Measurements from ENCODE around the gene MINDY4. TPM values are rescaled to one million over a fixed set of nuclear protein-coding genes. Genes with fewer than 3 reads are reported as not detected.
A peak's percentile ranks its signal among the peaks of the same experiment; 100 is the strongest.

The MINDY4 gene
- total RNA-seq, 1 donor from 2014 or later, result 5.3 TPM

DNA sequence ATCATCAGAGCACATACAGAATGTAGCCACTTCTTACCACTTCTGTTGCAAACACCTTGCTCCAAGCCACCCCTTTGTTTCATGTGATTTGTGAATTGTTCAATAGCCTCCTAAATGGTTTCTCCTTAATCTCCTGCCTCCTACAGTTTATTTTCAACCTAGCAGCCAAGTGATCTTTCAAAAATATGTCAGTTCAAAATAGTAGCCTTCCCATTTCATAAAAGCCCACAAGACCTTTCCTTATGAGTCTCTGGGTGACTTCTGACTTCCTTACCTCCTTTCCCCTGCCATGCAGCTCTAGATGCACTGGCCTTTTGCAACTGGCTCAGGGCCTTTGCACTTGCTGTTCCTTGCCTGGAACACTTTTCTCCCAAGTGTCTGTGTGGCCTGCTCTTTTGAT is 4.8 kb downstream of the MINDY4 start:
- DNase-seq, result no peak

DNA sequence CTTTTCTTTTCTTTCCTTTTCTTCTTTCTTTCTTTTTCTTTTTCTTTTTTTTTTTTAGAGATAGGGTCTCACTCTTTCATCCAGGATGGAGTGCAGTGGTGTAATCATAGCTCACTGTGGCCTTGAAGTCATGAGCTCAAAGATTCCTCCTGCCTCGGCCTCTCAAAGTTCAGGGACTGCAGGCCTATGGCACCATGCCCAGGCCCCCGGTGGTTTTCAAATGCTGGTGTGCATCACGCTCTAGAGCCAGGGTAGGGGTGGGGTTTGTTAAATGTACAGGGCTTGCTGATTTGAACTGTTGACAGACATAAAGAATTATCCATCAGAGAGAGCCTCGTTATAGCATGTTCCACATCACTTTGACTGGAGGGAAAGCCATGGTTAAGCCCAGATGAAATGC is 5.8 kb downstream of the MINDY4 start:
- no peak for DNase-seq

DNA sequence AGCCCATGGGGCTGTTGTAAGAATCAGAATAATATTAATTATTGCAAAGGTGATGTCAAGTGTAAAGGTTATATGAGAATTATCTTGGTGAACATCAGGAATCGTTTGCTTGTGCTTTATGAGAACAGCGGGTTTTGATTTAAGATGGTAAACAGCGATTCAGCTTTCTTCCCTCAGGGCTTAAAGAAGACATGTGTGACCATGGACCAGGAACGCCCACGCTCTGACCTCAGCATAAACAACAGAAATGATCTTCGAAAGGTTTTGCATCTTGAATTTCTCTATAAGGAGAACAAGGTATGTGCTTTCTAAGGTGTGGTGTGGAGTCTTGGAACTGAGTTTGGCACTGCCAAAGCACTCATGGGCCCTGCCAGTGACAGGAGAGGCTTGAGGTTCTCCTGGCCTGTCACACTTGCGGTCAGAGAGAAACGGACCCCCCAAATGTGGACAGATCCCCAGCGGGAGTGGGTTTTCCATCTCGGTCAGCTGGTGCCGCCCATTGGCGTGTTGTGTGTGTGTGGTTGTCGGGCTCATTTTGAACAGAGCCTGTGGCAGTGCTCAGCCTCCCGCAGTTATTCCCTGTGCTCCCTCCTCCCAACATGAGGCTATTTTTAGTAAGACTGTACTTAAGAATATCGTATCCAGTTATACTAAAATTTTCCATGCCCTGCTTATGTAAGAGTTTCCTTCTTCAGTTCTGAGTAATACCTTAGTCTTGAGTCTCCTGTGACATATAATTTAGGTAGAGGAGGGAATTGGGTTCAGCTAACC is 7.2 kb downstream of the MINDY4 start:
- DNase-seq, result peak; percentile 61

DNA sequence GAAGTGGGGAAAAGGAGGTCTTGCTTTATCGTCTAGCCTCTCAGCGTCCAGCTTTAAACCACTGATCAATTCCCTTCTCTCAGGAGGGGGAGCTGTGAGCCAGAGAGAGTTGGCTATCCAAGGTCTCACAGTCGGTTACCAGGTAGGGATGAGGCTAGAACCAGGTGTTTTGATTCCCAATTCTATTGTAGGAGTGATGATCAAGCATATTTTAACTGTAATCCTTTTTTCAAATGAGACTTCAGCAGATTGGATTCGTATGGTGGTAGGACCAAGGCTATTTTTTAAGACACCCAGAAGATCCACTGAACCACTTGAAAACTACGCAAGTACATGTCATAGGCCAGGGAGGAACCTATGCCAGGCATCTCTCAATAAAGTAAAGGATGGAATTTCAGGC is 8.4 kb downstream of the MINDY4 start:
- DNase-seq, result no peak

DNA sequence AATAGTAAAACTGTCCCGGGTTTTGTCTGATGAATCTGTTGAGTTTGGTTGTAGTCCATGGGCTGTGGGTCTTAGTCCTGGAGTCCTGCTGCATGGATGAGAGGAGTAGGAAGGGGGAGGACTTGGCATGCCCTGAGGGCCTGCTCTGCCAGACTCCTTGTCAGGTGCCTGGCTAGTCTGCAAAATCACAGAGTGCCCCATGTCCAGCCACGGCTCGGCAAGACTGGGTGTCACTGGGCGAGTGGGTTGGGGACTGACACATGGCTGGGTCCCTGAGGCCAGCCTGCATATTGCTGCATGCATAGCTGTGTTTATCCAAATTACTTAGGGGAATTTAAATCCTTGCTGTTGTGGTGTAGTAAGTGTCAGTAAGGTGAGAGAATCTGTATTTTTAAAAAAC is 9.7 kb downstream of the MINDY4 start:
- no peak for DNase-seq

DNA sequence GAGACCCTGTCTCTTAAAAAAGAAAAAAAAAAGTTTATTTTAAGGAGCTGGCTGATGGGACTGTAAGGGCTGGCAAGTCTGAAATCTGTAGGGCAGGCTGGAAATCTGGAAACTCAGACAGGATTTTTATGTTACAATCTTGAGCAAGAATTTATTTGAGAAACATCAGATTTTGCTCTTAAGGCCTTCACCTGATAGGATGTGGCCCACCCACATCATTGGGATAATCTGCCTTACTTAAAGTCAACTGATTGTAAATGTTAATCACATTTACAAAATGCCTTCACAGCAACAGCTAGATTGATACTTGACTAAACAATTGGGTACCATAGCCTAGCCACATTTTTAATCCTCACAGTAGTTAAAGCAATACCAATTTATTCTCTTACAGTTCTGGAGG is 11.5 kb downstream of the MINDY4 start:
- no peak for DNase-seq

DNA sequence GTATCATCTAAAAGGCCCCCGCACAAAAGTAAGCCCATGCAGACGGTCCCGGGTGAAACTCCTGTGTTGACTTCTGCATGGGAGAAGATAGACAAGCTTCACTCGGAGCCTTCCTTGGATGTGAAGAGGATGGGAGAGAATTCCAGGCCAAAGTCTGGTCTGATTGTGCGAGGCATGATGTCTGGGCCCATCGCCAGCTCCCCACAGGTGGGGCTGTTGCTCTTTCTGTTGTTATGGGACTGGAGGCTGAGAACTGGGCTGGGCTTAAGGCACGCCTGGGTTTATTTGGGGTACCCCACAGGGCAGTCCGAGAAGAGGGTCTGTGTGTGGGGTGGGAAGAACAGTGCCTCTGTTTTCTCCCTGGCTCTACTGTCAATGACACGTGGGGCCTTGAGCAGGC is 14.6 kb downstream of the MINDY4 start:
- no peak for DNase-seq

DNA sequence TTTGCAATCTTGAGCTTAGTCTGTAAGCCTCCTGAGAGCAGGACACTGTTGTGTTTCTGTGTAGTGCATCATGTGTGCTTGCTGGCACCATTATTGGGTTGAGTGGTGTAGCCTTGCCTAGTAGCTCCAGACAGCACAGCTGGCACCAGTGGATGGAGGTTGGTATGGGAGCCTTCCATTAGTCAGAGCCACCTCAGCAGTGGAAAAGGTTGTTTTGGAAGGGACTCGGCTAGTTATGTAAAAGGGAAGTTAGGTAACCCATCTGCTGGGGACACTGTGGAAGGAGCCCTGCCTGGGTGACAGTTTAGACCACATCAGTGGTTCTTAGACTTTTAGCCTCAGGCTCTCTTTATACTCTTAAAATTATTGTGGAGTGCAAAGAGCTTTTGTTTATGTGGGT is 16.3 kb downstream of the MINDY4 start:
- no peak for DNase-seq

DNA sequence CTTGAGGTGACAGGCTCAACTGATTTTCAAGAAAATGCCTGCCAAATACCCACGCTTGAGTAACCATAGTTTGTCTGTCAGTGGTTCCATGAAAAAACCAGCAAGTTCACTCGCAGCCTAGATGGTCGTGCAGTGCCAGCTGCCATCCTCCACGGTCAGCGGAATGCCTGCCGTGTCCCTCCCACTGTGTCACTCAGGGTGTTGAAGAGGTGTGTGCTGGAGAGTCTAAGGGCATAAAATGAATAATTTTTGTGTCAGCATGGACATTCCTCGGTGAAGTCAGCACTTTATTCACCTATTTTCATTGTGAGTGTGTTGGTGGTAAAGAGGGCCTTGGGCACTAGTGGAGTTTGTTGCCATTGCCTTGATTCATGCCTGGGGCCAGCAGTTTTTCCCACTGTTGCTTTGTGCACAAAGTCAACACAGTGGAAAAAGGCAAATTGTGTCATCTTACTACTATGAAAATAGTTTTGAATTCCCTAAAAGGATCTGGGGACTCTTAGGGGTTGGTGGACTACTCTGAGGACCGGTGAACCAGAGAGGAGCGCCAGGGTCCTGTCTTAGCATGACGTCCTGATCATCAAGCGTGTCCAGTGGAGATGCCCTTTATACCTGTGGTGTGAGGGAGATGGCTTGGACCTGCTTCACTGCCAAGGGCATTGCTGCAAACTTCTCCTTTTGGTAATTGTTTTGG is 17.6 kb downstream of the MINDY4 start:
- no peak for DNase-seq

DNA sequence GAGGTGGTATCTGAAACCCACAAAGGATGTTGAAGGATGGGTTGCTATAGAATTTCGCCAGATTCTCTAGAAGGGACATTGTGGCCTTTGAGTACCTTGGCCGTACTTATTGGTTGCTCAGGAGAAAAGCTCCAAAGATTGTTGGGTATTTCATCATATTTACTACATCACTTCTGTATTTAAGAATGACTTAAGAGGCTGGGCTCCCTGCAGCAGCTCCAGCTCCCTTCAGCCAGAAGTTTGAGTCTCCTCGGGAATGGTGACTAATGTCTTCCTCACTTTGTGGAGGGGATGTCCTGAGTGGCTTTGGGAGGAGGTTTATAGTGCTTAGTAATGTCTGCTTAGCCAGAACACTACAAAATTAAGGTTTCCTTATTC is 18.1 kb downstream of the MINDY4 start:
- no peak for DNase-seq

DNA sequence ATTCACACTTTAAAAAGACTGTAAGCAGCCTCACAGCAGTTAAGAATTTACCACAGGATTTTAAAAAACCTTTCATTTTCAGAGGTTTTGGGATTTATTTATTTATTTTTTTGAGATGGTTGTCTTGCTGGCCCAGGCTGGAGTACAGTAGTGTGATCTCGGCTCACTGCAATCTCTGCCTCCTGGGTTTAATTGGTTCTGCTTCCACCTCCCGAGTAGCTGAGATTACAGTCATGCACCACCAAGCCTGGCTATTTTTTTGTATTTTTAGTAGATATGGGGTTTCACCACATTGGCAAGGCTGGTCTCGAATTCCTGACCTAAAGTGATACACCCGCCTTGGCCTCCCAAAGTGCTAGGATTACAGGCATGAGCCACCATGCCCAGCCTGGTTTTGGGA is 19.1 kb downstream of the MINDY4 start:
- DNase-seq, result no peak

DNA sequence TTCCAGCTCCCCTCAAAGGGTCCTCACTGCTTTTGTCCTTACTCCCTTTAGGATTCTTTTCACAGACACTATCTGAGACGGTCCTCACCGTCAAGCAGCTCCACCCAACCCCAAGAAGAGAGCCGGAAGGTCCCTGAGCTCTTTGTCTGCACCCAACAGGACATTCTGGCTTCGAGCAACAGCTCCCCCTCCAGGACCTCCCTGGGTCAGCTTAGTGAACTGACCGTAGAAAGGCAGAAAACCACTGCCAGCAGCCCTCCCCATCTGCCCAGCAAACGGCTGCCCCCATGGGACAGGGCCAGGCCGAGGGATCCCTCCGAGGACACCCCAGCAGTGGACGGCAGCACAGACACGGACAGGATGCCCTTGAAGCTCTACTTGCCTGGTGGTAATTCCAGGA is 19.9 kb downstream of the MINDY4 start:
- DNase-seq, result no peak

DNA sequence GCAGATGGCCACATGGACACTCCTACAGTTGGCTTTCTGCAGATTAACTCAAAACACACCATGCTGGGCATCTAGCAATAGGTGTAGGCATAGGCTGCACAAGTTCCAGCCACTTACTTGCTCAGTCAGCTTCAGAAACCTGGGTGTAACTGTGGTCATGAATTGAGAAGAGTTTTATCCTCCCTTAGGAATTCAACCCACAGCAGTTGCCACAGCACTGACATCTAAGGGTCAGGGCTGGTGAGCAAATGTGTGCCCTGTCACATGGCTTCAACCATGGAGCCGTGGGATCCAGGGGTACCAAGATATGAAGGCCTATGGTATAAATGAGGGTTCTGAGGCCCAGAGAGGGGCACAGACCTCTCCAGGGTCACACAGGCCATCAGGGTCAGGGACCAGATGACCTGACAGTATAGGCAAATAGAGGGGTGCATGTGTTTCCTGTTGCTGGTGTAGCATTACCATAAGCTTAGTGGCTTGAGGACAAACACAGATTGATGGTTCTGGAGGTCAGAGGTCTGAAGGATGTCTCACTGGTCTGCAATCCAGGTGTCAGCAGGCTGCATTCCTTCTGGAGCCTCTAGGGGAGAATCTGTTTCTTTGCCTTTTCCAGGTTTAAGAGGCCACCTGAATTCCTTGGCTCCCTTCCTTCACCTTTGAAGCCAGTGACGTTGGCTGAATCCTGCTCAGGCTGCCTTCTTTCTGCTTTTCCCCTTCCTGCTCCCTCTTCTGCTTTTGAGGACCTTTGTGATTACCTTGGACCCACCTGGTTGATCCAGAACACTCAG is 24.1 kb downstream of the MINDY4 start:
- DNase-seq, result no peak

DNA sequence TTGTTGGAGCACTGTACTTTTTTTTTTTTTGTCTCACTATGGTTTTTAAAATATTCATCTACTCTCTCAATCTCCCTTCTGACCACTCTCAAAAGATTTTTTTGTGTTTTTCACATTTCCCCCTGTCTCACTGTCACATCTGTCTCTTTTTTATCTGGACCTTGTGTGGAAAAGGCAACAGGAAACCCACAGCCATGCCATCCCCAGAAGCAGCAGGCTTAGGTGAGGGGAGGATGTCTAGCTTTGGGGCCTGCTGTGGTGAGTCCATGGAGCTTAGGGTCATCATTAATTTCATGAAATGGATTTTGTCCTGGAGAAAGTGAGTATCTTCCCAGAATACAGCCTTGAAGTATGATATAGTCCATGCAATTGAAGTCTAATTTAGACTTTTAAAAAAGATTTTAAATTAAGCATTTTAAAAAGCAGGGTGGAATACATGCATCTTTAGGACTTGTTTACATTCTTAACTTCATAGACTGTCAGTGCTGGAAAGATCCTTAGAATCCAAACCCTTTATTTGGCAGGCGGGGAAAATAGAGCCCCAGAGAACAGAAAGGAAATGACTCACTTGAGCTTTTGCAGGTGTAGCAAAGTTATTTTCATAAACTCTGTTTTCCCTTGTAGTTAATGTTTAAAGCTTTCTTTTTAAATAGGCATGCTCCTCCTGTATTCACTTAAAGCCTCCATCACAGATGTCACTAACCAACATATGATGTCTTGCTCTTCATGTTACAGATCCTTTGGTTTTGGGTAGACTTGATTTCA is 25.1 kb downstream of the MINDY4 start:
- DNase-seq, result no peak

DNA sequence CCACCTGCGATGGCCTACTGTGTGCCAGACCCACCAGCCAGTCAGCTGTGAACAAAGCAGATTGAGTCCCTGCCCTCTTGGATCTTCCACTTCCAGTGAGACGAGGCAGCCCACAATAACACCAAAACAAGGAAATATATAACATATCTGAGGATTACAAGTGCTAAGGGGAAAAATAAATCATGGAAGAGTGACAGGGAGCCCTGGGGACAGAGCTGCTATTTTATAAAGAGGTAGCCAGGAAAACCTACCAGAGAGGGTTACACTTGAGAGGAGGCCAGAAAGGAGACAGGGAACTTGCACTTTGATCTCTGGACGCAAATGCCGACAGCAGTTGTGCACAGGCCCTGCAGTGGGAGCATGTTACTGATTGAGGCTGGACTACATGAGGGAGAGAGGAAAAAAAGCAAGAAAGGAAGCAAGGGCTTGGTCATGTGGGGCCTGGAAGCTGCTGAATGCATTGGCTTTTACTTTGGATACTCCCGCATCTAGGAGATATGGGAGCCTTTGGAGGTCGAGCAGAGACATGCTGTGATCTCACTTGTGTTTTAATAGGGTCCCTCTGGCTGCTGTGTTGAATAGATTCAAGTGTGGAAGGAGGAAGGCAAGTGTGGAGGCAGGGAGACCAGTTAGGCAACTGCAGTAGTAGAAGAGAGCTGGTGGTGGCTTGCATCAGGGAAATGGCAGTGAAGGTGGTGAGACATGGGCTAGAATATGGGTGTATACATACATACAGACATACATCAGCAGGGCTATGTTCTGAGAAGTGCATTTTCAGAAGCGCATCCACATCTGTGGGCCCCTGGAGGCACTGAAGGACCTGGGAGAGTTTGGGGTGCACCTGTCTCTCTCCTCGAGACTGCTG is 26.2 kb downstream of the MINDY4 start:
- DNase-seq, result no peak

DNA sequence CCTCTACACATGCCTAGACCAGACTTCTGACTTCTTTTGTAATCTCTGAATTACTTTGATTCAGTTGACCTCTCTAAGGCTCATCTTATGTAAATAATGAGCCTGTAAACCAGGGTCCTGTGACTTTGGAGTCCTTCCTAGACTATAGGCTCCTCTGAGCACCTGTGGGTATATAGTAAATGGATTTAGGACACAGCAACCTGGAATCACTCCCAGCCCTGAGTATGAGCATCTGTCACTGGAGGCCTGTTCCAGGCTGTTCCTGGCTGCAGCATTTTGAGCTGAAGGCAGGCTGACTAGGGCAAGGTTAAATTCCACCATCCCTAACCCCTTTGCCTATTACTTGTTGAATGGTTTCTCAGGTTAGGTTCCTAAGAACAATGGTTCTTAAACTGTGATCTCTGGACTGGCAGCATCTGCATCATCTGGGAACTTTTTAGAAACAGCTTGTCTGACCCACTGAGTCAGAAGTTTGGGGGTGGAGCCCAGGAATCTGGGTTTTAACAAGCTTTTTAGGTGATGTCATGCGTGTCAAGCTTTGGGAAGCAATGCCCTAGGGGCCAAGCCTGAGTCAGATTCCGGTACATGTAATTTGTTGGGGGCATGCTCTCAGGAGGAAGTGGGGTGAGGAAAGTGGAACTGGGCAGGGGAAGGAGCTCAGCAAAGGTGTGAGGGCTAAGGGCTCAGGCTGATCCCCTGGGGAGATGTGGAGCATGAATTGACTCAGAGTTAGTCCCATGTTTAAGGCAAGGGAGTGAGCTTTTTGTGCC is 28.2 kb downstream of the MINDY4 start:
- DNase-seq, result peak; percentile 22

DNA sequence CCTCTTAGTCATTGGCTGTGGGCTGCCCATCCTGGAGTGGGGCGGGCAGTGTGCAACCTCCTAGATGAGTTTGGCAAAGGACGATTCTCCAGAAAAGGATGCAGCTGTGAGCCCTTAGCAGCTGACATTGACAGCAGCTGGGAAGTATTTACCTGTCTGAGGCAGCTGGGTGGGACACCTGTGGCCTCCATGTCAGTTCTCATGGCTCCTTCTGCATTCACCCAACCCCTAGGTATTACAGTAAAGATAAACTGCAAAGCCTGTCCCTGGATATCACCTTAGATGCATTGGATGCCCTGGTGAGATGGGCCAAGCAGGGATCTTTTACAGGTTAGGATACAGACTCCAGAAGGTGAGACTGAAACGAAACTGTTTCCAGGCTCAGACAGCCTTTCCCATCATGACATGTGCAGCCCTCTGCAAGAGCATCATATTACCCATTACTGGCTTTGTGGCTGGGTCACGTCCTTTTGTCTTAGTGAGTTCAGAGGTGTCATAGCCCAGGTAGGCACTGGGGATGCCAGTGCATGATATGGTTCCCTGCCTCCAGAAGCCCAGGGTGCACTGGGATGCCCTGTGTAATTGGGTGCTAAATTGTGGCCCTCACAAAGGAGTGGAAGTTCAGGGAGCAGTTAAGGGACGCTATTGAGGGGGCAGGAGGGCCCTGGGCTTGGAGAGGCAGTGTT is 28.9 kb downstream of the MINDY4 start:
- DNase-seq, result no peak

DNA sequence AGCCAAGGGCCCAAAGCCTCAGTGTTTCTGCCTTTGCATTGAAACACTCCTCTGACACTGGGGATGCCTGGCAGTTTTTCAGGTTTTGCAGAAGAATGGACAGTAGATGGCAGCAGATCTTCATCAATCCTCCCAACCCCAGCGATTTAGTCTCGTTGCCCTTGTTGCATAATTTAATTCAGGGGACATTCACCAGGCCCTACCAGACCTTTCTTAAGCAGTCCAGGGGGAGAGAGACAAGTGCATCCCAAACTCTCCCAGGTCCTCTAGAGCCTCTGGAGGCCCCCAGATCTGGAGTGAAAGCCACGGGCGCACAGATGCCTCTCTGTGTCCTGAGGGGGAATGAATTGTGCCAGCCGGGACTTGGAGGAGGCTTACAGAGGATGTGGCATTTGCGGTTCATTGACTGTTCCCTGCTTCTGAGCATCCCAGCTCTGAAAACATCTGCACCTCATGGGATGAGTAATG is 29.6 kb downstream of the MINDY4 start:
- peak; percentile 44 for DNase-seq

DNA sequence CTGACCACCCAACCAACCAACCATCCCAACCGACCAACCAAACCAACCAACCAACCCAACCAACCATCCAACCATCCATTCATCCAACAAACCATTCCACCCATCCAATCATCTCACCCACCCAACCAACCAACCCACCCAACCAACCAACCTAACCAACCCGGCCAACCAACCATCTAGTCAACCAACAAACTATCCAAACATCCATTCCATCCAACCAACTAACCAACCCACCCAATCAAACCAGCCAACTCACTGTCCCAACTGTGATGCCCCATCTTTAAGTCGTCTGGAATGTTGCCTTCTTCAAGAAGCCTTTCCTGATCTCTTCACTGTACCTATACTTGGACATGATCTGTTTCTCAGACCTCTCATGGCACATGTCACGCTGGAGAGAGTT is 31.6 kb downstream of the MINDY4 start:
- no peak for DNase-seq

DNA sequence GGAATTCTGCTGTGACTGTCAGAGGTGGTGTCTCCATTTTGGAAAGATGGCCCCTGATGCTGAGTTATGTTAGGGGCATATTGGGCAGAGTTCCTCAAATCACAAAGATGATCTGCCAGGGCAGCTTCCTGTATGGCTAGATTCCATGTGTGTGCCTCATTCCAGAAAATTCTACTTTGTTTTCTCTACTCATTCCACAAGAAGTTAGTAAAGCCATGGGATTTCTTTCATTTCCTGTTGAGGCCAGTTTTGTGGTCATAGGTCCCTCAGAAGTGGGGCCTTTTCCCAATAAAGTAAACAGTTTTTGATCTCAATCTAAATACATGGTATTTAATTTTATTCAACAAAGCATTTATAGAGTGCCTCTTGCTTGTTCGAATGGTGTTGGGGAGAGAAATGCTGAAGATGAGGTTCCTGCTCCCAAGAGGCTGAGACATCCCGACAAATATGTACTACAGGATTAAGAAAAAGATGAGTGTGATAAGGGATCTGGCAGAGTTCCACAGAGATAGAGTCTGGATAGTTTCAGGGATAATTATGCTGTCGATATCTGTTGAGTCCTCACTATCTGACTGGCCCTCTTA is 33.0 kb downstream of the MINDY4 start:
- DNase-seq, result no peak

Measured in occipital lobe (tissue), 2 donors.